BLaER1 (cell line): ENCODE data around the gene XPNPEP2.
A peak's percentile ranks its signal among the peaks of the same experiment; 100 is the strongest.

Source experiments
- H3K27ac ChIP-seq: shearing (Covaris generic); formaldehyde crosslinking; 2 replicates; pipeline ENCODE4 v1.8.1; 2022
- H3K27me3 ChIP-seq: shearing (Covaris generic); formaldehyde crosslinking; 2 replicates; pipeline ENCODE4 v1.8.1; 2022
- H3K36me3 ChIP-seq: shearing (Covaris generic); formaldehyde crosslinking; 2 replicates; pipeline ENCODE4 v1.8.1; 2022
- H3K4me1 ChIP-seq: shearing (Covaris generic); formaldehyde crosslinking; 2 replicates; pipeline ENCODE4 v1.8.1; 2022
- H3K4me2 ChIP-seq: shearing (Covaris generic); formaldehyde crosslinking; 2 replicates; pipeline ENCODE4 v1.8.1; 2022
- H3K4me3 ChIP-seq: shearing (Covaris generic); formaldehyde crosslinking; 2 replicates; pipeline ENCODE4 v1.8.1; 2022
- H3K9ac ChIP-seq: shearing (Covaris generic); formaldehyde crosslinking; 2 replicates; pipeline ENCODE4 v1.8.1; 2022
- H3K9me3 ChIP-seq: shearing (Covaris generic); formaldehyde crosslinking; 2 replicates; pipeline ENCODE4 v1.8.1; 2022
- H4K20me1 ChIP-seq: shearing (Covaris generic); formaldehyde crosslinking; 2 replicates; pipeline ENCODE4 v1.8.1; 2022
- Cebpa-rat ChIP-seq: shearing (Covaris generic); IDR thresholded peaks from 2 replicates; pipeline ENCODE4 v1.8.1; 2022

Gene XPNPEP2, protein sequence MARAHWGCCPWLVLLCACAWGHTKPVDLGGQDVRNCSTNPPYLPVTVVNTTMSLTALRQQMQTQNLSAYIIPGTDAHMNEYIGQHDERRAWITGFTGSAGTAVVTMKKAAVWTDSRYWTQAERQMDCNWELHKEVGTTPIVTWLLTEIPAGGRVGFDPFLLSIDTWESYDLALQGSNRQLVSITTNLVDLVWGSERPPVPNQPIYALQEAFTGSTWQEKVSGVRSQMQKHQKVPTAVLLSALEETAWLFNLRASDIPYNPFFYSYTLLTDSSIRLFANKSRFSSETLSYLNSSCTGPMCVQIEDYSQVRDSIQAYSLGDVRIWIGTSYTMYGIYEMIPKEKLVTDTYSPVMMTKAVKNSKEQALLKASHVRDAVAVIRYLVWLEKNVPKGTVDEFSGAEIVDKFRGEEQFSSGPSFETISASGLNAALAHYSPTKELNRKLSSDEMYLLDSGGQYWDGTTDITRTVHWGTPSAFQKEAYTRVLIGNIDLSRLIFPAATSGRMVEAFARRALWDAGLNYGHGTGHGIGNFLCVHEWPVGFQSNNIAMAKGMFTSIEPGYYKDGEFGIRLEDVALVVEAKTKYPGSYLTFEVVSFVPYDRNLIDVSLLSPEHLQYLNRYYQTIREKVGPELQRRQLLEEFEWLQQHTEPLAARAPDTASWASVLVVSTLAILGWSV

DNA sequence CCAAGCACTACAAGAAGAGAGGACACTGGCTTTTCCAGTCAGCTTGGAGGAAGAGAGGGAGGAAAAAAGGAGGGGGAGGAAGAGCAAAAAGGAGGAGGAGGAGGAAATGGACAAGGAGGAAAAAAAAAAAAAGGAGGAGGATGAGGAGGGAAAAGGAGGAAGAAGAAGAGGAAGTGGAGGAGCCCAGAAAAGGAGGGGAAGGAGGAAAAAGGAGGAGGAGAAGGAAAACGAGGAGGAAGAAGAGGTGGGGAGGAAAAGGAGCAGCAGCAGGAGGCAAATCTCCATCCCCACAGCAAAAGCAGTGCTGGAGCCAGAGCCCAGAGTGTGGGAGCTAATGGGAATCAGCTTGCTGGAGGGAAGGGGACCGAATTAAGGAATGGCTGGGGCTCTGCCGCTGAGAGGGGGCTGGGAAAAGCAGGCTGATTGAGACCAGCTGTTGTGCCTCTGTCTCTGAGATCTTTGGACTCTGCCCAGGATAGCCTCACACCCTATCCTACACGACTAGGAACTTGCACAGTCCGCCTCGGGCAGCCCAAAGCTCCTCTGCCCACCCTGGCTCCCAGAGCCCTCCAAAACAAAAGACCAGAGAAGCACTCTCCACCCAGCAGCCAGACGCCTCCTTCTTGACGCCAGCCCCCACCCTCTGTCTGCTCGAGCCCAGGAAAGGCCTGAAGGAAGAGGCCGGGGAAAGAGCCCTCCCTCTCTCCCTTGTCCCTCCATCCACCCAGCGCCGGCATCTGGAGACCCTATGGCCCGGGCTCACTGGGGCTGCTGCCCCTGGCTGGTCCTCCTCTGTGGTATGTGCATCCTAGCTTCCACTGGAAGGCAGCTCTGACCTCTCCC is at the start of gene XPNPEP2:
TSS of gene XPNPEP2 (plus strand) at position 514 of the 843 bp plus-strand sequence. CDS start at position 749, 235 bp downstream.
- Histone ChIP-seq H3K27ac (no peak within 1 kb of the TSS), H3K4me2 (peak within 1 kb of the TSS; percentile 53), H3K36me3 (no peaks in the 10 kb centered on the region), H3K9ac (no peak within 1 kb of the TSS), H3K4me3 (no peak within 1 kb of the TSS), H3K4me1 (peaks cover 54% of the 10 kb centered on the region), H3K9me3 (no peaks in the 10 kb centered on the region), H4K20me1 (no peaks in the 10 kb centered on the region; the same call in 1 of the 2 replicates), H3K27me3 (peaks cover 84% of the 10 kb centered on the region)
- no peak for TF ChIP-seq Cebpa-rat

DNA sequence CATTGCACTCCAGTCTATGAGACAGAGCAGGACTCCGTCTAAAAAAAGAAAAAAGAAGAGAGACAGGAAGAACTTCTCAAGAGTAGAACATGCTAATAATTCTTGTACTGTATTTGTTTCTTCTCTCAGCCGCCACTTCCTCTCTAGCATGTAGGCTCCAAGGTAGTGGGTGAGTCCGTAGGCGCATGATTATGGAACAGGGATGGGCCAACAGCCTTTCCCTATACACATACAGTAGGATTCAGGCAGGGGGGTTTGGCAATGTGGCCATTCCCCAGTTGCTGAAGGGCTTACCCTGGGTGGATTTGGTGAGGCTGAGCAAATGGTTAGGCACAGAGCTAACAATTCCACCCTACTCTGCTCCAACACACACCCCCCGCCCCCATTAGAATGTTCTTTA is 49.0 kb upstream of the XPNPEP2 start:
- no peak overlapping the region for H3K9ac ChIP-seq
- no peaks in the 10 kb centered on the region for H4K20me1 ChIP-seq
- H3K9me3 ChIP-seq = no peaks in the 10 kb centered on the region
- H3K4me2 ChIP-seq = peak overlapping the region; percentile 34; the same call in 1 of the 2 replicates
- H3K36me3 ChIP-seq = no peaks in the 10 kb centered on the region
- peaks cover 20% of the 10 kb centered on the region for H3K4me1 ChIP-seq
- no peak overlapping the region for H3K27ac ChIP-seq
- no peak for TF ChIP-seq Cebpa-rat
- H3K4me3 ChIP-seq = no peak overlapping the region
- peaks cover 75% of the 10 kb centered on the region for H3K27me3 ChIP-seq

DNA sequence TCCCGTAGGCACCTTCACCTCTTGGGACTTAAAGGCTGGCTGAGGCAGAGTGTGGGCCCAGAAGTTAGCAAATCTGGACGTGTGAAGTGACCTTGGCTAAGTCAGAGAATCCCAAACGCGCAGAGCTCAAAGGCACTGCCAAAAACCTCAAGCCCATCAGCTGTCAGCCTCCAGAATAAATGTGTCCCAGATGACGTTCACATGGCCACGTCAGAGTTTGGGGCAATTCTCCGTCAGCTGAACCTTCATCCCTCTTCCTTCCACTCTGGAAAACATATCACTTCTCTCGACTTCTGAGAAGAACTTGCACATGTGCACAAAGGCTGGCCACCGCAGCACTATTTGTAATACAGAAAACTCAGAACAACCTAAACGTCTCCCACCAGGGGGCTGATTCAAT is 48.3 kb upstream of the XPNPEP2 start:
- Histone ChIP-seq H3K27me3 (peaks cover 75% of the 10 kb centered on the region), H3K9me3 (no peaks in the 10 kb centered on the region), H3K9ac (no peak overlapping the region), H3K27ac (no peak overlapping the region), H3K4me2 (no peak overlapping the region), H4K20me1 (no peaks in the 10 kb centered on the region), H3K36me3 (no peaks in the 10 kb centered on the region), H3K4me1 (peaks cover 20% of the 10 kb centered on the region), H3K4me3 (no peak overlapping the region)
- TF ChIP-seq Cebpa-rat = no peak

DNA sequence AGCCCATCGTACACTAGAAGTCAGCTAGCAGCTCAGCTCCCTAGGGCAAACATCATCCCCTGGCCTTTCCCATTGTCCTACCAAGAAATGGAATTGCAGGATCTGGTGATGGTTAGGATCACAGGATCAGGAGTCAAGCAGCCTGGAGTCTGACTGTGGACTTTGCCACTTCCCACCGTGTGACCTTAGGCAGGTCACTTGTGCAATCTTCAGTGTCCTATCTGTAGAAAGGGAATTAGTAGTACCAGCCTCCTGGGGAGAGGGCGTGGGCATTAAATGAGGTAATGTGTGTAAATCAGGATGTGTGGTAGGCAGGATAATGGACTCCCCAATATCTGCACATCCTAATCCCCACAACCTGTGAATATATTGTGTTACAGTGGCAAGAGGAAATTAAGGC is 45.4 kb upstream of the XPNPEP2 start:
- Histone ChIP-seq H4K20me1 (no peaks in the 10 kb centered on the region), H3K4me3 (no peak overlapping the region), H3K36me3 (no peaks in the 10 kb centered on the region), H3K4me2 (no peak overlapping the region), H3K9ac (no peak overlapping the region), H3K9me3 (no peaks in the 10 kb centered on the region), H3K27ac (no peak overlapping the region), H3K4me1 (peaks cover 32% of the 10 kb centered on the region), H3K27me3 (peaks cover 75% of the 10 kb centered on the region)
- no peak for TF ChIP-seq Cebpa-rat

DNA sequence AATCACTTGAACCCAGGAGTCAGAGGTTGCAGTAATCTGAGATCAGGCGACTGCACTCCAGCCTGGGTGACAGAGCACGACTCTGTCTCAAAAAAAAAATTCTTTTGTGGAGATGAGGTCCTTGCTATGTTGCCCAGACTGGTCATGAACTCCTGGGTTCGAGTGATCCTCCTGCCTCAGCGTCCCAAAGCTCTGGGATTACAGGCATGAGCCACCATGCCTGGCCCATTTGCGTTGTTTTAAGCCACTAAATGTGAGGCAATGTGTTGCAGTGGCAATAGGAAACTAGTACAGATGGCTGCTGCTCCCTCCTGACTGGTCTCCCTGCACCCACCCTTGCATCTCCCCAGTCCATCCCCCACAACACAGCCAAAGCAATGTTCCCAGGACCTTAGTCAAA is 44.0 kb upstream of the XPNPEP2 start:
- Histone ChIP-seq H3K4me2 (no peak overlapping the region), H3K27ac (no peak overlapping the region), H3K4me1 (peaks cover 21% of the 10 kb centered on the region), H3K9me3 (no peaks in the 10 kb centered on the region), H3K9ac (no peak overlapping the region), H3K27me3 (peaks cover 76% of the 10 kb centered on the region), H4K20me1 (no peaks in the 10 kb centered on the region), H3K4me3 (no peak overlapping the region), H3K36me3 (no peaks in the 10 kb centered on the region)
- TF ChIP-seq Cebpa-rat = no peak

DNA sequence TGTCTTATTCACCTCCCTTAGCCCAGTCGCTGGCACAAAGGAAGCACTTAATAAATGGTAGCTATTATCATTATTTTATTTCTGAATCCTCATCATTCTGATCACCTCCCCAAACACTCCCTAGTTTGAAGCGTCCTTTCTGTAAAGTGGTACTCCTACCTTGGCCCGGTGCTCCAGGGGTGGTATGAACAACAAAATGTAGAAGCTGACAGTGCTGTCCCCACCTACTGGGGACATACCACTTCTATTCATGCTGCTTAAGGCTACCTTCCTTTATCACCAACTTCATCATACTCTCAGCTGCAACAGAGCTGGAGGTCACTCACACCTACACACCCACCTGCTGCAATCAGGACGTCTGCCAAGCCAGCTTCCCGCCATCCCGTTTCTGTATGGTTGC is 43.2 kb upstream of the XPNPEP2 start:
- H3K27ac ChIP-seq = no peak overlapping the region
- no peak overlapping the region for H3K4me3 ChIP-seq
- H3K36me3 ChIP-seq = no peaks in the 10 kb centered on the region
- no peaks in the 10 kb centered on the region for H4K20me1 ChIP-seq
- no peak for TF ChIP-seq Cebpa-rat
- no peaks in the 10 kb centered on the region for H3K9me3 ChIP-seq
- H3K27me3 ChIP-seq = peaks cover 74% of the 10 kb centered on the region
- H3K9ac ChIP-seq = no peak overlapping the region
- peaks cover 24% of the 10 kb centered on the region for H3K4me1 ChIP-seq
- no peak overlapping the region for H3K4me2 ChIP-seq

DNA sequence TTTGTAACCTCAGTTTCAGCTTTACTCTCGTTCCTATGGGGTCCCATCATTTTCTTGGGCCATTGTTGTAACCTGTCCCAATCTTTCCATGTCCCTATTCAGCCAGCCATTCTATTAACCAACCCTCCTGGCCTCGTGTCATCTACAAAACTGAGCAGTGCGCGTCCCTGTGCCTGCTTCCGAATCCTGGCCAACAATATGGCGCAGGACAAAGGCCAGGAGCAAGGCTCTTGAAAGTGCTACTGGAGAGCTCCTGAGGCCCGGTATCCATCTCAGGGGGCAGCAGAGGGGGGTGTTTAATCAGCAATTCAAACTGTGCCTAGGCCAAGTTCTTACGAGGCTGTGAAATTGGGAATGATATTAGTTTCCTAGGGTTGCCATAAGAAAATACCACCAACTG is 42.8 kb upstream of the XPNPEP2 start:
- Histone ChIP-seq H3K4me2 (no peak overlapping the region), H3K27me3 (peaks cover 78% of the 10 kb centered on the region), H3K9me3 (no peaks in the 10 kb centered on the region), H4K20me1 (no peaks in the 10 kb centered on the region), H3K4me3 (no peak overlapping the region), H3K36me3 (no peaks in the 10 kb centered on the region), H3K4me1 (peaks cover 28% of the 10 kb centered on the region), H3K27ac (no peak overlapping the region), H3K9ac (no peak overlapping the region)
- TF ChIP-seq Cebpa-rat = no peak

DNA sequence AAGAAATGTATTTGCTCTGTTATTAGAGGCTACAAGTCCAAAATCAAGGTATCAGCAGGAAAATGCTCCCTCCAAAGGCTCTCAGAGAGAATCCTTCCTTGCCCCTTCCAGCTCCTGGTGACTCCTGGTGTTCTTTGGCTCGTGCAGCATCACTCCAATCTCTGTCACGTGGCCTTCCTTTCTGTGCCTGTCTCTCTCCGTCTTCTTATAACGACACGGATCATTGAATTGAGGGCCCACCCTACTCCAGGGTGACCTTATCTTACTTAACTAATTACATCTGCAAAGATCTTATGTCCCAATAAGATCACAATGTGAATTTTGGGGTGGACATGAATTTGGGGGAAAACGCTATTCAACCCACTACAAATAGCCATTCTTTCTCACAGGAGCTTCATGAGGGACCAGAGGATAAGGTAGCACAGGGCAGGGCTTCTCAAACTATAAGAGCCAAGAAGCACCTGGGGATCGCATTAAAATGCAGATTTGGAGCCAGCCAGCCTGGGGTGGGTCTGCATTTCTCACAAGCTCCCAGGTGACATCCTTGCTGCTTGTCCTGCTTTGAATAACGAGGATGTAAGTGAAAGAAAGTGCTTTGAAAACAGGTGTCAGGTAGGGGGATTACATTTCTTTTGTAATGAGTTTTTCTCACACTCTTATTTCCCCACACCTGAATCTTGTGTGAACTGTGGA is 42.2 kb upstream of the XPNPEP2 start:
- Histone ChIP-seq H3K4me2 (no peak overlapping the region), H3K9ac (no peak overlapping the region), H3K27me3 (peaks cover 84% of the 10 kb centered on the region), H3K36me3 (no peaks in the 10 kb centered on the region), H3K27ac (no peak overlapping the region), H3K9me3 (no peaks in the 10 kb centered on the region), H4K20me1 (no peaks in the 10 kb centered on the region), H3K4me3 (no peak overlapping the region), H3K4me1 (peaks cover 34% of the 10 kb centered on the region)
- TF ChIP-seq Cebpa-rat = no peak

DNA sequence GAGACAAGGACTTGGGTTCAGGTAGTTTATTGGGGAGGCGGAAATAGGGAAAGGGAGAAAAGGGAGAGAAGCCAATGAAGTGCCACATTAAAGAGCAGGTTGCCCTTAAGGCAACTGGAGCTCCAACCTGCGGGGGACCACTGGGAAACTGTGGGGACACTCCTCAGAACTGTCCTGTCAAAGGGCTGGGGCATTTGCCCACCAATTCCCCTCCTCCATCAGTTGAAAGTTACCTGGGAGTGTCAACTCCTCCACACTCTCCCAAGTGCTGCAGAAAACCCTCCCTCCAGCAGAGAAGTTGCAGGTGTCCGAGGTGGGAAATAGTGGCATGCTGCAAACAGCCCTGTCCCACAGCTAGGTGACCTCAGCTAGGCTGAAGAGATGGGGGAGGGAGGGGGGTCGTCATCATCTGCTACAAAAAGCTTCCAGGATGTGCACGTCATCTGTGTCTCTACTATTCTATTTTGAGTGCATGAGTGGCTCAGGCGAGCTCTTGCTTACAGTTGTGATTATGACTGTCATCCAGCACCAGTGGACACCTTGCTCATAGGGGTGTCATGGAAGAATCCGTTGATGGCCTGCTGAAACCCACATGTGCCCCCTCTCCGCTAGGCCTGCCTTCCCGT is 41.5 kb upstream of the XPNPEP2 start:
- no peak overlapping the region for H3K9ac ChIP-seq
- no peak overlapping the region for H3K4me3 ChIP-seq
- TF ChIP-seq Cebpa-rat = no peak
- H3K4me2 ChIP-seq = peak overlapping the region; percentile 31; the same call in 1 of the 2 replicates
- peaks cover 90% of the 10 kb centered on the region for H3K27me3 ChIP-seq
- H3K9me3 ChIP-seq = no peaks in the 10 kb centered on the region
- no peaks in the 10 kb centered on the region for H4K20me1 ChIP-seq
- no peaks in the 10 kb centered on the region for H3K36me3 ChIP-seq
- H3K27ac ChIP-seq = no peak overlapping the region
- H3K4me1 ChIP-seq = peaks cover 41% of the 10 kb centered on the region
